SHP77 treated with DMSO at 0.1 percent for 48 hours (cell line): ENCODE measurements around the gene LPCAT2.

Experiments used
- DNase-seq: peaks from one replicate; lab custom pipeline; 2025; lab: John Stamatoyannopoulos, UW

The LPCAT2 gene

DNA sequence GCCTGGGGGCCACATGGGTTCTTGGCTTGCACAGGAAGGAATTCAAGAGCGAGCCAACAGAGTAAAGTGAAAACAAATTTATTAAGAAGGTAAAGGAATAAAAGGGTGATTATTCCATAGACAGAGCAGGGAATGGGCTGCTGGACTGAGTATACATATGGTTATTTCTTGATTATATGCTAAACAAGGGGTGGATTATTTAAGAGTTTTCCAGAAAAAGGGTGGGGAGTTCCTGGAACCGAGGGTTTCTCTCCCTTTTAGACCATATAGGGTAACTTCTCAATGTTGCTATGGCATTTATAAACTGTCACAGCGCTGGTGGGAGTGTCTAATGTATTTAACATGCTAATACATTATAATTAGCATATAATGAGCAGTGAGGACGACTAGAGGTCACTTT lies 27.8 kb upstream of the LPCAT2 start:
- DNase-seq: no peak

DNA sequence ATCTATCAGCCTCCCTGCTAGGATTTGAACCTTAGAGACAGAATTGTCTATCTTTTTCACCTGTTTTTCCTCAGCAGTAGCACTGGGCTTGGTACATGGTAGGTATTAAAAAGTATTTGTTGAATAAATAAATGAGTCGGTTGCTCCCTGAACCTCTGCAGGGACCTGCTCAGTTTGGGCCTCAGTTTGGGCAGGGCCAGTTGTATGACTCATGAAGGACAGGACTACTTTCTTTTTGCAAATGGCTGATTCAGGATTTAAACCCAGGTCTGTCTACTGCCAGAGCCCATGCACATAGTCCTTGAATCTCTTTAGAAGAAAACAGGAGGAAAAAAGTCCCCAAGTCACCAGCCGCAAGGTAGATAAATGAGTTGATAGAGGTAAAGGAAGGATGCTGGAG lies 26.8 kb upstream of the LPCAT2 start:
- no peak for DNase-seq

DNA sequence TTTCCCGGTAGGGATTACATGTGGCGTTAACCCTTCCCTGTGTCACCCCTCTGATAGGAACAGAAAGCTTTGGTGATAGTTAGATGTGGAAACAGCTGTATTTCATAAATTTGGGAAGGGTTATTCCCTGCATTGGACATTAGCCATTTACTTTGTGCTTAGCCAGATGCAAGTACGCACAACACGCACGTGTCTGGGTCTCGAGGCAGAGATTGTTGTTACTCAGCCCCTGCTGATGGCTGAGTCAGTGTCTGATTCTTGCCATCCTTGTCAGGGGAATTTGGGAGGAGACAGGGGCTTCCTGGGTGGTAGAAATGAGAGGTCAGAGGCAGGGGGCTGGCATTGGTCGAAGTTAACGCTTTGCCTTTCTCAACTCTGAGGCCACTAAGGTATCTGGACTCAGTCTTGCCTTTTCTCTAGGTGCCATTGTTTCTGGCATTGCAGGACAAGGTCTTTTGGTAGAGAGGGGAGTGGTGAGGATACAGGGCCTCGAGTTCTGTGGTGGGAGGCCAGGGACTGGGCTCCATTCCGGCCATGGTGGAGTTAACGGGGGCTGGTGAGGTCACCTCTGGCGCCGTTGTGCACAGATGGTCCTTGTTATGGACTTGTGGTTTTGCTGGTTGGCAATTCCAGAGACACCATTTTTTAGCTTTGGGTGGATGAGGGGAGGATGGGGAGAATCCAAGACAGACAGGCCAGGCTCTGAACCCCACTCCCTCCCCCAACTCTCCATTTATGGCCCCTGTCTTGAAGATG lies 21.6 kb upstream of the LPCAT2 start:
- DNase-seq: no peak

DNA sequence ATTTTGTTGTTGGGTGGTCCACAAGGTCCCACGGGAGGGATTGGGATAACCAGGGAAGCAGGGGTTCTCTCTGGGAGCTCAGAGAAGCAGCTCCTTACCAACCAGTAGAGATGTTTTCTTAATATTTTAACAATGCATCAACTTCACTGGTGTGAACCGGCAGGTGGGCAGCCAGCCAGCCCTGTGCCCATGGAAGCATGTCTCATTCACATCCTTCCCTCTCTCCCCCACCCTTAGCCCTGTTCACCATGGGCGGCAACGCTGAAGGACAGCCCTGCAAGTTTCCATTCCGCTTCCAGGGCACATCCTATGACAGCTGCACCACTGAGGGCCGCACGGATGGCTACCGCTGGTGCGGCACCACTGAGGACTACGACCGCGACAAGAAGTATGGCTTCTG lies 20.6 kb upstream of the LPCAT2 start:
- no peak for DNase-seq

DNA sequence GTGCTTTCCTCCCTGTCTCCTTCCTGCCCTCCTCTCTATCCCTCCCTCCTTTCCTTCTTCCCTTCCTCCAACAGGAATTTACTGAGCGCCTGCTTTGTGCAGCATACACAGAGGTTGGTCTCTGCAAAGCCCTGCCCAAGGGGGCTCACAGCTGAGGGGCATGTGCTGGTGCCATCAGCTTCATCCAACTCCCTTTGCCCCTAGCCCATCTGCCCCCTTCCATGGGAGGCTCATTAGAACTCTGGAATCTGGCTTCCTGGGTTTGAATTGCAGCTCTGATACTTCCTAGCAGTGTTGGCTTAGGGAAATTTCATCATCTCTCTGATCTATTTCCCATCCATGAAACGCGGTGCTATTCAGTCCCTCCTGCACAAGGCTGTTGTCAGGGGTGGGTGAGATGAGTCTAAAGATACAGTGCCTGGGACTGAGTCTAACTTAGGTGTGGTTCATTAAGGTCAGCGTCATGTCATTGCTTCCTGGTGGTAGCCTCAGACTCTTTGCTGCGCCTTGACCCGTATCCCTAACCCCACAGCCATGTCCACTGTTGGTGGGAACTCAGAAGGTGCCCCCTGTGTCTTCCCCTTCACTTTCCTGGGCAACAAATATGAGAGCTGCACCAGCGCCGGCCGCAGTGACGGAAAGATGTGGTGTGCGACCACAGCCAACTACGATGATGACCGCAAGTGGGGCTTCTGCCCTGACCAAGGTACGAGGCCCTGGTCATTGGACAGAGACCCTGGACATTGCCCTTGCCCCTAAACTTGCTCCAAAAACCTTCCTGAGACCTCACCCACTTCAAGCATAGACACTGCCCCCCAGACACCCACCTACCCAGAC lies 19.5 kb upstream of the LPCAT2 start:
- no peak for DNase-seq

DNA sequence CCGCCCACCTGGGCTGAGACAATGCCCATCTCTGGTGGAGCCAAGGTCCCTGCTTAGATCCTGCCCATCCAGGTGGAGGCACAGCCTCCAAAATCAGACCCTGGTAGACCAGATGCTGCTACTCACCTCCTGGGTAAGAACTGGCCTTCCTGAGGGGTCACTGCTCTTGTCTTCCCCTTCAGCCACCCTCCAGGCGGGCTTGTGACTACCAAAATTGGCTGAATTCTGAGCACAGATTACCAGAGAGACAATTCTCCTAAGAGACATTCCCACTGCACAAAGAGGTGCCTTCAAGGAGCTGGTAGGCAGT lies 19.0 kb upstream of the LPCAT2 start:
- no peak for DNase-seq

DNA sequence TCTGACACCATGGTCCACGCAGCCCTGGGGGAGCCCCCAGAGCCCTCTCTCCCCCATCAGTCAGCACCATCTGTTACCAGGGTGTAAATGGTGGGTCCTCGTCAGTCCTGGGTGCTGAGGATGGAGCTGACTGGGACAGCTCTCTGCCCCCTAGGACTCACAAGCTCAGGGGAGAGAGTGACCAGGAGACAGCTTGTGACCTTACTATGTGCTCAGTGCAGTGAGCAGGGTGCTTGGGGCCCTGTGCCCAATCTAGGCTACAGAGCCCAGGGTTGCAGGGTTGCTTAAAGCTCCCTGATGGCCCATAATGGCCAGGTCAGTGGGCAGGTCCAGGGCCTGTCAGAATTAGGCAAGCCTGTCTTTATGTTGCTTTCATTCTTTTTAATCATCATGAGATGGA lies 18.6 kb upstream of the LPCAT2 start:
- no peak for DNase-seq

DNA sequence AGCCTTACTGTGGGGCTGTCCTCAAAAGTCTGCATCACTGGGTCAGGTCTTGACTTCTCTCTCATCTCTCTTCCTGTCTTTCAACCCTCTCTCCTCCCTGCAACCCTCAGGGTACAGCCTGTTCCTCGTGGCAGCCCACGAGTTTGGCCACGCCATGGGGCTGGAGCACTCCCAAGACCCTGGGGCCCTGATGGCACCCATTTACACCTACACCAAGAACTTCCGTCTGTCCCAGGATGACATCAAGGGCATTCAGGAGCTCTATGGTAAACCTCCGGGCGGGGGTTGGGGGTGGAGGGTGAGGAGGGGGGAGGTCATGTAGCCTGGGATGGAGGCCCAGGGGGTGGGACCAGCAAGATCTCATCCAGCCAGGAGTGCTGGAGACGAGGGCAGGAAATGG lies 17.2 kb upstream of the LPCAT2 start:
- no peak for DNase-seq

DNA sequence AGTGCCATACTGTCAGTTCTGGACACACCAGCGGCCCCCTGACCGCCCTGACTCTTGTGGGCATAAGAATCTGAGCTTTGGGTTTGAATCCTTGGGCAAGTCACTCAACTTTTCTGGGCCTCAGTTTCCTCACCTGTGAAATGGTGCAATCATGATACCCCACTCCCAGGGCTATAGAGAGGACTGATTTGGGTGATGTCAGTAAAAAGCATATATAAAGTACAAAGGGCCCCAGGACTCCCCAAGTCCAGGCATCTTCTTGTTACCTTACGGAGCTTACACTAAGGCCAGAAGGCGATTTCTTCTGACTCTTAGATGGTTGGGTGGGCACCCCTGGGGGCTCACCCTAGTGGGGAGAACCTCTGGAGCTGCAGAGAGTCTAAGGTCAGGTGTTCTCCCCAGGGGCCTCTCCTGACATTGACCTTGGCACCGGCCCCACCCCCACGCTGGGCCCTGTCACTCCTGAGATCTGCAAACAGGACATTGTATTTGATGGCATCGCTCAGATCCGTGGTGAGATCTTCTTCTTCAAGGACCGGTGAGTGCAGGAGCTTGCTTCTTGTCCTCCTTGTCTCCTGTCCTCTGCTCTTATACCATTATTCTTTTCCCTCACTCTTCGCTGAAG lies 16.0 kb upstream of the LPCAT2 start:
- DNase-seq: no peak

DNA sequence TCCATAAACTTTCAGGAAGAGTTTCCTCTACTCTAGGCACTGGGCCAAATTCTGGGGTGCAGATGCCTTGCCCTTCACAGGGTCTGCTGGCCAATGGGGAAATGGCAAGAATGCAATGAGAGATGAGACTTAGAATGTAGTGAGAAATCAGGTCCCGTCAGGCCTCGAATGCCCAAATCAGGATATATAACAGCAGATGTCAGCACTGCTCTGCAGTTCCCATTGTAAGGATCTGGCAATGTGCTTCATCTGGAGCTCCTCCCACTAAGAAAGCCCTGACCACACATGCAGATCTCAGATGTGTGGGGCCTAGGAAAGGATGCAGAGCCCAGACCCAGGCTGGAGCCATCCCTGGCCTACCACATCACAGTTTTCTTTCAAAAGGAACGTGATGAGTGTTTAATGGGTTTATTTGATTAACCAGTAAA lies 13.9 kb upstream of the LPCAT2 start:
- no peak for DNase-seq

DNA sequence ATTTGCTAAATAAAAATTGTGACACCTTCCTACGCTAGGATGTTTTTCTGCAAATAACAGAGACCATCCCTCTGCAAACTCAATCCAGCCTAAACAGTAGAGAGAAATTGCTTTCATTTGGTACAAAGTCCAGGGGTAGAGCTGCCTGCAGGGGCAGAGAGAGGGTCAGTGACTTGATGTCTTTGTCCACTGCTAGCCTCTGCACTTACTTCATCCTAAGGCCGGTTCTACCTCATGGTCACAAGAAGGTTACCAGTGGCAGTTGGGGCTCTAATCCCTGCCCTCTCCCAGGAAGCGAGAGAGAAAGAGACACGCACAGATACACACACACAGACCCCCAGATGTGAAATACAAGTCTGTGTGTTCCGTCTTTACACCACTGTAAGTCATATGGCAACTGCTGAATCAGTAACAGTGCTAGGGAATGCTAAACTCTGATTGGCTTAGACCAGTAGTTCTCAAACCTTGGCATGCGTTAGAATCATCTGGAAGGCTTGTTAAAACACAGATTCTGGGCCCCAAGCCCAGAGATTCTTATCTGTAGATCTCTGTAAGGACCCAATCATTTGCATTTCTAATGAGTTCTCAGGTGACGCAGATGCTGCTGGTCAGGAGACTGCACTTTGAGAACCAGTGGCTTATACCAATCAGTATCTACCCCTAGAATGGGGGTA lies 13.1 kb upstream of the LPCAT2 start:
- no peak for DNase-seq

DNA sequence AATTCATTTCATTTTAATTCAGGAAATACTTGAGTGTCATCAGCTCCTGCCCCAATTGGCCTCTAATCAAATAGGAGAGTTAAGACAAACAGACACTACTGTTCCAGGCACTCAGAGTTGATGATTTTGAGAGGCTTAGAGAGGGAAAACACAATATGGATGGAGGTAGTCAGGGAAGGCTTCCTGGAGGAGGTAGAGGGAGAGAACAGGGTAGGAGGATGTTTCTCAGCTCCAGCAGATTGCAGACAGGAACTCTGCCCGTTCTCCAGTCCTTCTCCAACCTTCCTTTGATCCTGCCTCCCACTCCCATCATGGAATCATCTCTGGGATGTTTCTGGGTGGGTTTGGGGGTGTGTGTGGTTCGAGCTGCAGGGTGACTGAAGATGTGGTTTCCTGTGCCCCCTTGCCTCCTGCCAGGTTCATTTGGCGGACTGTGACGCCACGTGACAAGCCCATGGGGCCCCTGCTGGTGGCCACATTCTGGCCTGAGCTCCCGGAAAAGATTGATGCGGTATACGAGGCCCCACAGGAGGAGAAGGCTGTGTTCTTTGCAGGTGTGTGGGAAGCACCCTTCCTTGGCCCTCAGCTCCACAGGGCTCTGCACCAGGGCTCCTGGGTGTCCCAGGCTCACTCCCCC lies 12.2 kb upstream of the LPCAT2 start:
- no peak for DNase-seq

DNA sequence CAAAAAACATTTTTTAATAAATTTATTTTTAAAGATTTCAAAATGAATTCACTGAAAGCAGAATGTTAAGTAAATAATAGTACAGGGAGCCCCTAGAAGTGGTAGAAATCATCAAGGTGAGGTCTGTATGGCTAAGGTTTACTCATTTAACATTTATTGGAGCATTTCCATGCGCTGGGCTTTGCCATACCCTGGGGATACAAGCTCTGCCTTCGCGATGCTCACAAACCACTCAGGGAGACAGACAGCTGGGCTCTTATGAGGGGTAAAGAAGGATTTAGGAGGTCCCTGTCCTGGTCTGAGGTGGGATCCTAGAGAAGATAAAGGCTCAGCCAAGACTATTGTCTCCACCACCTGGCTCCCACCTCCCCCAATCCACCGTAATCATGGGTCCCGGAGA lies 11.3 kb upstream of the LPCAT2 start:
- no peak for DNase-seq

DNA sequence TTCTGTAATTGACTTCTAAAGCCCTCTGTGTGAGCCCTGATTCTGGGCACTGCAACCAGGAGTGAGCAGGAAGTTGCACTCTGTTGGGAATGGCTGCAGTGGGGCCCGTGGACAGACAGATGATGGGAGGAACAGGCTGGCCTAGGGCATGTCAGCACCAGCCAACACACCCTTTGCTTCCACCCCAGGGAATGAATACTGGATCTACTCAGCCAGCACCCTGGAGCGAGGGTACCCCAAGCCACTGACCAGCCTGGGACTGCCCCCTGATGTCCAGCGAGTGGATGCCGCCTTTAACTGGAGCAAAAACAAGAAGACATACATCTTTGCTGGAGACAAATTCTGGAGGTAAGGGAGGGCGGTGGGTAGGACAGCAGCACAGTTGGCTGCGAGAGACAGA lies 10.8 kb upstream of the LPCAT2 start:
- no peak for DNase-seq

DNA sequence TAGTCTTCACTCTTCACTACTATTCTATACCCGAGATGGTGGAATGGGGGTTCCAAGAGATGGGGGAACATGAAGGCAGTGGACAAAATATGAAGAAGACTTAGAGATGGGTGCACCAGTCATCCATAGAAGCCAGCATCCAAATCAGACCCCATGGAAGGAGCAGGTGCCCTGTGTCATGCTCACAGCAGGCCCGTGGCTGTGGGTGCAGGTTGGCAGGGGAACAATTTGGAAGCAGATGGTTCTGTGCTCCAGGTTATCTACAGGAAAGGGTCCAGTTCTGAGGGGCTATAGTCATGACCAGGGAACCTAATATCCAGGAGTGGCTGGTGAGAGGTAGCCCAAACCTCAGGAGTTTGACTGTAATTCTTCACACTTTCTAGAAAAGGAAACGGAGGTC lies 9.6 kb upstream of the LPCAT2 start:
- no peak for DNase-seq

DNA sequence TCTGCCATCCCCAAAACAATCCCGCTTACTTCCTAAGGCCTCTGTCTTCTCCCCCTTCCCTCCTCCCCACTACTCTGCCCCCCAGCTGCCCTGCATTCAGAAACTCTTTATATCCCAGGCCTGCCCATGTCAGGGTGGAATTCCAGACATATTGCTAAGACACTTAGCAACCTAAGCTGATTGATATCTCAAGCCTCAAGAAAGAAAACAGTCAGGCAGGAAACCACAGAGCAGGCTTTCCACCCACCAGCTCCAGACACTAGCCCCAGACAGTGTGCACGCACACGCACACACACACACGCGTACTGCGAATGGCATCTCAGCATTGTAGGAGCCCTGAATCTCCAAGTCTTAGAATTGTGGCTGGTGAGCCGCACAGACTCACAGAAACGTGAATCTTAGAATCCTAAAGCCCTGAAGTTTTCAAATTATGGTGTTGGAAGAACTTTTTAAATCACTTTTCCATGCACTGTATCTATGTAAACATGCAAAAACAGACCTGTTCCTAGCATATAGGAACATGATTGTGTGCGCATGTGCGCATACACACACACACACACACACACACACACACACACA lies 8.8 kb upstream of the LPCAT2 start:
- DNase-seq: no peak

DNA sequence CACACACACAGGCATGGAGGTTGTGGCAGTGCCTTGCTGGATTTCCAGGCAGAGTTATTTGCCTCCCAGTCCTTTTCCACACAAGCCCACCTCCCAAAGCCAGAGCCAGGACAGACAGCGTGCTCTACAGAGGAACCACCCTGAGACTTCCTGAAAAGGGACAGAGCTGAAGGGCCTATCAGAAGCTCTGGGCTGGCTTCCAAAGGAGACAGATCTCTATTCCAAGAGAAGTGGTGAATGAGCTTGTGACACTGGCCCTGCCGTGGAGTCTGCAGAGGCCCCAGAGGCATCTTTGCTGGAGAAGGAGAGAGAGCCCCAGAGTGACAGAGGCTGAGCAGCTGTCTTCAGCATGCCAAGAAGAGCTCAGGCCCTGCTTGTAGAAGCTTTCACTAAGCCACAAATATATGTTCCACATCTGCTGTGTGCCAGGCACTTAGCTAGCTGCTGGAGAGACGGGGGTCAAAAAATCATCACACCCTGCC lies 8.3 kb upstream of the LPCAT2 start:
- no peak for DNase-seq

DNA sequence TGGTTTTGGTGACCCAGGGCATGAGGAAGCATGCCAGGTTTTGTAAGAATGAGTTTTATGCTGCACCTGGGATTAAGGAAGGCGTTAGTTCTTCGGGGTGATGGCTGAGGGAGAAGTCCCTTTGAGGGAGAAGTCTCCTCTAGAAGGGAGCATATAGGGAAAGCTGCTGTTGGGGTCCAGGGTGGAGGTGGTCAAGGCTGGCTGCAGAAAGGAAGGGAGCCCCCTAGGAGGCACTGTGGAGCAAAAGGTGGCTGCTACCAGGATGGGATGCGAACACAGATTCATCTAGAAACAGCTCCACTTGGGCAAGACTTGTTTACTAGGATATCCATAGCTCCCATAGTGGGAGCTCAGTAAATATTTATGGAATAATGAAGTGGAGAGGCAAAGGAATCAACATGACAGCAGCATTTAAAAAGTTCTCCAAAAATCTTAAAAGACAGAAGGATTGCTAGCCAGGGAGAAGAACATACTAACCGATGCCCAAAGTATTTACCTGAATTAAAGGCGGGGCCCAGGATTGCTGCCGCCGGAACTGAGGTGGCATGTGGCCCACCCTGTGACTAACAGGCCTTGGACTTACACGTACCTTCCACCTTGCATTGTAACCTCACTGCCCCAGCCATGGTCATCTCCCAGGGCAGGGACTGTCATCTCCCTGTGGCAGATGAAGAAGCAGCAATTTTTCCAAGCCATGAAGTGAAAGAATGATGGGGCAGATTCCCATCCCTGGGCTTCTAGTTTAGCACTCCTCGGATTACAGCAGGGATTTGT lies 7.1 kb upstream of the LPCAT2 start:
- DNase-seq: no peak

DNA sequence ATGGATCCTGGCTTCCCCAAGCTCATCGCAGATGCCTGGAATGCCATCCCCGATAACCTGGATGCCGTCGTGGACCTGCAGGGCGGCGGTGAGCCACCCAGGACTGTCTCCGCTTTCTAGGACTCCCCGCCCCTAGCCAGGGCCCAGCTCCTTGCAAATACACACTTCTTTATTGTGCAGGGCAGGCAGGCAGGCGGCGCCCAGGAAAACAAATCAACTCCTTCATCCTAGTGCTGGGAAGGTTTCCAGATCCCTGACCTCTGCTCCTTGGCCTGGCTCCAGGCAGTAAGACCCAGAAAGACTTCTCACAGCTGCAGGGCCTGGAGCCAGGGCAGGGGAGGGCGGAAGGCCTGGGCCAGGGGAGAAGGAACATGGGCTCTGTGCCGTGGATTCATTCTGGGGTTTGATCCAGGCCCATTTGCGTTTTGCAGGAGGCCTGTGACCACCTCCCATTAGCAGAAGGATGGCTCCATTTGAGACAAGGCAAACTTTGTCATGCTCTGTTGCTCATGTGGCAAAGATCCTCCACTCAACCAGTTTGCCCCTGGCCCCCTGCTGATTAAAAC lies 6.0 kb upstream of the LPCAT2 start:
- DNase-seq: no peak

DNA sequence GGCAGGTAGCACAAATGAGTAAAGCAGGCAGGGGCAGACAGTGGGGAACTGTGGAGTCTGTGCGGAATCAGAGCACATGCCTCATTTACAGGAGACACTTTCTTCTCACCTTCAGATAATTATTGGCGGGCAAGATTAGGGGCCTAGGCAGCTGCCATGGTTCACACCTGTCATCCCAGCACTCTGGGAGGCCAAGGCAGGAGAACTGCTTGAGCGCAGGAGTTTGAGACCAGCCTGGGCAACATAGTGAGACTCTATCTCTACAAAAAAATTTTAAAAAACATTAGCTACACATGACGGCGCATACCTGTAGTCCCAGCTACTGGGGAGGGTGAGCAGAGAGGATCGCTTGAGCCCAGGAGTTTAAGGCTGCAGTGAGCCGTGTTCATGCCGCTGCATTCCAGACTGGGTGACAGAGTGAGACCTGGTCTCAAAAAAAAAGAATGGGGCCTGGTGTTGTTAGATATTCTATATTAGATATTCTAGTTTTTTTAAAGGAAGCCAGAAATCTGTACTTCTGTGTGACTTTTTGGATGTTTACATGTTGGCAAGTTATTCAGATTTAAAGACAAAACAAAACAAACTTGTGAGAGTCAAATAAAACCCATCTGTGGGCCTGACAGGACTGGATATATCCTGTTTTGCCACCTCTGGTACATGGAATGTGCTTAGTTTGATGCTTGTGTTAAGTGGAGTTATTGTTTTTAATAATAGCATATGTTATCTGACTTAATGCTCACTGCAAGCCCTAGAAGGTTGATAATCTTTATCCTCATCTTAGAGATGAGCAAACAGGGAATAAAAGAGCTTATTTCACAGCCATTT lies 4.9 kb upstream of the LPCAT2 start:
- DNase-seq: no peak
